Mucosa of descending colon (tissue), 3 donors: ENCODE results near the gene SMC2. TPM values are rescaled to one million over a fixed set of nuclear protein-coding genes. Genes with fewer than 3 reads are reported as not detected.

Experiments
- ATAC-seq: fragments of 200-7000 bp; cut with Tn5 transposase; one replicate; pipeline ENCODE4 v1.9.1; 2020; ENCODE audit warnings: mild to moderate bottlenecking, moderate library complexity
- DNase-seq, 3 donors: peaks; one replicate each; pipeline ENCODE4 v3.0.0-alpha.2; 2020
- H3K36me3 ChIP-seq: fragments of 200-600 bp; one replicate; pipeline ENCODE4 v1.8.0; 2021; ENCODE audit warnings: low read depth, mild to moderate bottlenecking
- H3K4me1 ChIP-seq: fragments of 200-600 bp; one replicate; pipeline ENCODE4 v1.8.0; 2021; ENCODE audit warnings: low read depth, mild to moderate bottlenecking
- H3K4me3 ChIP-seq: fragments of 200-600 bp; one replicate; pipeline ENCODE4 v1.8.0; 2021; ENCODE audit warnings: mild to moderate bottlenecking
- H3K9me3 ChIP-seq: fragments of 200-600 bp; one replicate; pipeline ENCODE4 v1.8.0; 2021; ENCODE audit warnings: mild to moderate bottlenecking
- intact Hi-C, 2 donors: fragments of 100-400 bp; cut with DNase I in 1 of 2; cut with micrococcal nuclease in 1 of 2; formaldehyde crosslinking; loops; one replicate each; pipeline versions ENCODE4 v1.11.0 to v1.11.1; 2022; cut with DNase I, micrococcal nuclease
- total RNA-seq, 3 donors: library from RNA; stranded (reverse); fragmentation: NEBNext Ultra II Directional in 2 of 3; extraction: Animal tissue kit (Norgen Biotek cat#: 25700) in 2 of 3; gene quantifications; one replicate each; pipeline versions ENCODE4 v1.2.1 to v1.2.4, GENCODE V29; 2021 to 2023
- TF ChIP-seq, protein P1 (sequence below): fragments of 200-600 bp; IDR thresholded peaks from one replicate; pipeline ENCODE4 v1.8.0; 2022; ENCODE audit warnings: antibody characterized with exemption, mild to moderate bottlenecking
- donor health status: DM: no; HTN: no; CAD: no; lungs with moderate emphysema.
- donor health status: DM: no; HTN: no; CAD: no.
- donor health status: DM: no; HTN: yes; CAD: no.

Gene SMC2
- total RNA-seq, 3 donors from 2014 or later, result 6.6 to 15.1 (median 8.8) TPM

DNA sequence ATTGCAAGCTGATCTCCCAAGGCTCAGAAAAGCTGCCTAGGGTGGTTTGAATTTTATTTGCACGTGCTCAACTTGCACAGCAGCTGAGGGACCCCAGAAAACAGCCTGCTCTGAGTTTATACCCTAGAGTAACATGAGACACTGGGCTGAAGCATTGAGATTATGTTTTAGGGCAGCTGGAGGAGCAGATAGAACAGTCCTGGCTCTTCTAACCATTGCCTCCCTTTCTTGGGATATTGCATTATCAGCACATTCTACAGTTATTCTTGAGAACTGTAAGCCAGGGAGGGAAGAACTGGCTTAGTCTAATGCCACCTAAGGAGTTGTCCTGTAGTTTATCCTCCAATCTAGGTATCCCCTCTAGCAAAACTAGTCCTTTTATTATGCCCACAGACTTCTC, 10.3 kb downstream of the SMC2 start:
- H3K9me3 ChIP-seq, result no peaks in the 10 kb centered on the region
- H3K4me3 ChIP-seq, result no peak overlapping the region
- intact Hi-C loops, result no loop called here
- H3K4me1 ChIP-seq, result no peaks in the 10 kb centered on the region
- no peaks in the 10 kb centered on the region for H3K36me3 ChIP-seq
- no peak for ATAC-seq
- TF ChIP-seq, protein P1, sequence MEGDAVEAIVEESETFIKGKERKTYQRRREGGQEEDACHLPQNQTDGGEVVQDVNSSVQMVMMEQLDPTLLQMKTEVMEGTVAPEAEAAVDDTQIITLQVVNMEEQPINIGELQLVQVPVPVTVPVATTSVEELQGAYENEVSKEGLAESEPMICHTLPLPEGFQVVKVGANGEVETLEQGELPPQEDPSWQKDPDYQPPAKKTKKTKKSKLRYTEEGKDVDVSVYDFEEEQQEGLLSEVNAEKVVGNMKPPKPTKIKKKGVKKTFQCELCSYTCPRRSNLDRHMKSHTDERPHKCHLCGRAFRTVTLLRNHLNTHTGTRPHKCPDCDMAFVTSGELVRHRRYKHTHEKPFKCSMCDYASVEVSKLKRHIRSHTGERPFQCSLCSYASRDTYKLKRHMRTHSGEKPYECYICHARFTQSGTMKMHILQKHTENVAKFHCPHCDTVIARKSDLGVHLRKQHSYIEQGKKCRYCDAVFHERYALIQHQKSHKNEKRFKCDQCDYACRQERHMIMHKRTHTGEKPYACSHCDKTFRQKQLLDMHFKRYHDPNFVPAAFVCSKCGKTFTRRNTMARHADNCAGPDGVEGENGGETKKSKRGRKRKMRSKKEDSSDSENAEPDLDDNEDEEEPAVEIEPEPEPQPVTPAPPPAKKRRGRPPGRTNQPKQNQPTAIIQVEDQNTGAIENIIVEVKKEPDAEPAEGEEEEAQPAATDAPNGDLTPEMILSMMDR, result no peak
- DNase-seq, result no peak

DNA sequence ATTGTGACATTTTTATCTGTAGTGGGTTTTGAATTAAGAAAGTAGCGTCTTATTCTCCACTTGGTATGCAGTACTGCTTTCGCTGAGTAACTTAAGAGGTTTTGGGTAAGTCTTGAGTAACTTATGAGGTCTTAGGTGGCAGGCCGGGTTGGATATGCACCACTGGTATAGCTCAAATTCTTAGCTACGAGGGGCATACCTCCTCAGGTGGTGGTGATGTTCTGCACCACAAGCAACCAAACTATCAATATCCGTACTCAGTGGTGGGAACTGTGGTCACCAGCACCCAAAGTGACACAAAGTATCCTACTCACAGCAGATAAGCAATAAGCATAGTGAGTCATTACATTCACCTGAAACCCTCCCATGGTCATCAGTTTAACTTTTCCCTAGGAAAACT, 13.7 kb downstream of the SMC2 start:
- intact Hi-C loops, result no loop called here
- H3K4me1 ChIP-seq, result no peaks in the 10 kb centered on the region
- H3K4me3 ChIP-seq, result no peak overlapping the region
- H3K9me3 ChIP-seq, result no peaks in the 10 kb centered on the region
- no peak for ATAC-seq
- TF ChIP-seq, protein P1, result no peak
- no peaks in the 10 kb centered on the region for H3K36me3 ChIP-seq
- no peak for DNase-seq

DNA sequence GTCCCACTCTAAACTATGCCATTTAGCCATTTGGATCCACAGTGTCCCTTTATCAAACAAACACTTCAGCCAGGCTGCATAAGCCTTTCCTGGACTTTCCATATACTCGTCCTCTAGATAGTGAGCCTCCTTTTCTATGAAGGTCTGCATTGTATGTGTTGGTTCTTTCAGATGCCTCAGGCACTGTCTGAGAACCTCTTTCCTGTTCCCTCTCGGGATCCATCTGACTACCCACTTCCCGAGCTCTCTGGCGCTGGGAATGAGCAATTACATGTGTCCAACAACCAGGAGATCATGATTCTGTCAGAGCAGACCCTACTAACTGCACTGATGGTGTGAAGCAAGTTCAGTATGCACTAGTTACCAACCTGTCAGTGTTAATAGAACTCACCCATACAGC, 14.2 kb downstream of the SMC2 start:
- Histone ChIP-seq H3K9me3 (no peaks in the 10 kb centered on the region), H3K4me3 (no peak overlapping the region), H3K4me1 (no peaks in the 10 kb centered on the region), H3K36me3 (no peaks in the 10 kb centered on the region)
- intact Hi-C loops, result no loop called here
- TF ChIP-seq, protein P1, result no peak
- no peak for ATAC-seq
- DNase-seq, result no peak

DNA sequence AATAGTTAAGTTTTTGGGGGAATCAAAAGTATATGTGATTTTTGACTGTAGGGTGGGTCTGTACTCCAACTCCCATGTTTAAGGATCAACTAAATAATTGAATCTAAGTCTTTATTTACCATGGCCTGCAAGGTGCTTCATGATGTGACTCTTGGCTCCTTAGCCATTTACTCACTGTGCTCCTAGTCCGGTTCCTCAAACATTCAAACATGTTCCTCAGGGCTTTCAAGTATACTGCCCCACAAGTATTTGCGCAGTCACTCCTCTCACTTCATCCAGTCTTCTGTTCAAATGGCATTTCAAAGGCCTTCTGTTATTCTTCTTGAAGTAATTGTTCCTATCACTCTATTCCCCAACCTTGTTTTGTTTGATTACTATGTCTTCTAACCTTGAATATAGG, 16.4 kb downstream of the SMC2 start:
- Histone ChIP-seq H3K9me3 (no peaks in the 10 kb centered on the region), H3K4me3 (no peak overlapping the region), H3K4me1 (no peaks in the 10 kb centered on the region), H3K36me3 (no peaks in the 10 kb centered on the region)
- intact Hi-C loops, result no loop called here
- DNase-seq, result no peak
- TF ChIP-seq, protein P1, result no peak
- ATAC-seq, result no peak

DNA sequence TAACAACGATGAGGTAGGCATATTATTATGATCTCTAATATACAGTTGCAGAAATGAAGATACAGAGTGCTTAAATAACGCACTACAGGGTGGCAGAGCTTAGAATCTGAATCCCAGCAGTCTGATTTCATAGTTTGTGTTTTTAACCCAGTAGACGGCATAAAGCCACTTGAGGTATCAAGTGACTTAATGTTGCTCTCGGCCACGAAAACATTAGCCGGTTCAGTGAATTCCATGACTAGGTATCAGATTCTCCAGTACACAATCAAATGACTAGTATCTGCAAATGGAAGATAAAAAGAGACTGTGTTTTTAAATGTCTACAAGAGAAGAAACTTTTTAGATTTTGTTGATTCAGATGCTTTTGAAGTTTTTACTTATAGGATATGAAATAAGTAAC, 24.8 kb downstream of the SMC2 start:
- peaks cover 4% of the 10 kb centered on the region for H3K36me3 ChIP-seq
- TF ChIP-seq, protein P1, result no peak
- no peaks in the 10 kb centered on the region for H3K4me1 ChIP-seq
- ATAC-seq, result no peak
- no peak overlapping the region for H3K4me3 ChIP-seq
- intact Hi-C loops, result no loop called here
- DNase-seq, result no peak
- H3K9me3 ChIP-seq, result no peaks in the 10 kb centered on the region

DNA sequence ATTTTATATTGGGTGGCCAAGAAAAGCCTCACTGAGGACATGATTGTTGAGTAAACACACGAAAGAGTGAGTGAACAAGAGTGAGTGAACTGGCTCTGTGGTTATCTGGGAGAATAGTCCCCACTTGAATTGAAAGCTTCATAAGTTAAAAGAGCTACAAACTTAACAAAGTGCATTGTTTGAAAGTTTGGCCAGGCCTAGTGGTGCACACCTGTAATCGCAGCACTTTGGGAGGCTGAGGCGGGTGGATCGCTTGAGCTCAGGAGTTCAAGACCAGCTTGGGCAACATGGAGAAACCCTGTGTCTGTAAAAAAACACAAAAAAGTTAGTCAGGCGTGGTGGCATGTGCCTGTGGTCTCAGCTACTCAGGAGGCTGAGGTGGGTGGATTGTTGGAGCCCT, 26.9 kb downstream of the SMC2 start:
- intact Hi-C loops, result no loop called here
- TF ChIP-seq, protein P1, result no peak
- Histone ChIP-seq H3K9me3 (no peaks in the 10 kb centered on the region), H3K36me3 (peaks cover 4% of the 10 kb centered on the region), H3K4me1 (no peaks in the 10 kb centered on the region), H3K4me3 (no peak overlapping the region)
- ATAC-seq (no peak), DNase-seq (no peak)
